ENCODE data around the gene A4GNT.
"Not testable (repeated sequence)": the region's sequence is repeated elsewhere in the genome, so short reads cannot be mapped to it uniquely, and the experiment has no call there.

Gene A4GNT

DNA sequence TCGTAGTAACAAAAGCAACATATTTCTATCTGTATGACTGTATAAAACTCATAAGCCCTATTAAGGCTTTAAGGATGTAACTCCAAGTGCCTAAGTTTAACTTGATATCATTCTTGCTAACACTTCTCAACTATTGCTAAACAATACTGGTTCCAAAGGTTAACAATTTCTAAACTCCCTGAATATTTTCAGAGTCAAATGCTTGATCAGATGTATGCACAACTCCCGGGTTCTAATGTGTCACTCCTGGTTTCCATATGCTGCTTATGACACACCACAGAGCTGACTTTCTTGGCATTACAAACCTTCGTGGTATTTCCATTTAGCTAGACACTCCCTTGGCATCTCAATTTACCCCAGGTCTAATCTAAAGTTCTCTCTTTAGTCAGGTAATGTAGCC is 43.1 kb downstream of the A4GNT start:
- H3K36me3 Mint-ChIP-seq (ENCODE audit: low read depth) = peaks cover 71% of the 10 kb centered on the region
- H3K4me1 Mint-ChIP-seq = no peaks in the 10 kb centered on the region
- no peak overlapping the region for H3K27ac Mint-ChIP-seq
- no peak for TF ChIP-seq CTCF (IDR thresholded peaks at IDR 0.05; ENCODE audit: unreplicated experiment in 3 of 3)
- no peak overlapping the region for H3K4me3 Mint-ChIP-seq
- H3K9me3 Mint-ChIP-seq = peaks cover 21% of the 10 kb centered on the region
- H3K27me3 Mint-ChIP-seq (ENCODE audit: low read depth) = no peaks in the 10 kb centered on the region

- H3K9me3 Mint-ChIP-seq = peaks cover 12% of the 10 kb centered on the region
- H3K27me3 Mint-ChIP-seq (ENCODE audit: low read depth); H3K27ac Mint-ChIP-seq; H3K4me3 Mint-ChIP-seq; H3K4me1 Mint-ChIP-seq: not testable (repeated sequence)
- H3K36me3 Mint-ChIP-seq (ENCODE audit: low read depth) = peaks cover 64% of the 10 kb centered on the region
Observed at GRCh38 chr3:138085745-138086144, 46.4 kb downstream of the A4GNT start.

- no peaks in the 10 kb centered on the region for H3K27me3 Mint-ChIP-seq (ENCODE audit: low read depth)
- H3K36me3 Mint-ChIP-seq (ENCODE audit: low read depth) = peaks cover 72% of the 10 kb centered on the region
- TF ChIP-seq CTCF (IDR thresholded peaks at IDR 0.05; ENCODE audit: unreplicated experiment in 3 of 3) = no peak
- H3K27ac Mint-ChIP-seq = no peak overlapping the region
- no peak overlapping the region for H3K4me3 Mint-ChIP-seq
- peaks cover 10% of the 10 kb centered on the region for H3K4me1 Mint-ChIP-seq
- H3K9me3 Mint-ChIP-seq = peaks cover 12% of the 10 kb centered on the region
Observed at GRCh38 chr3:138084196-138084595, 48.0 kb downstream of the A4GNT start.

- Mint-ChIP-seq H3K9me3 (peaks cover 8% of the 10 kb centered on the region), H3K36me3 (ENCODE audit: low read depth) (peaks cover 63% of the 10 kb centered on the region), H3K4me3 (no peak overlapping the region), H3K4me1 (peaks cover 10% of the 10 kb centered on the region), H3K27me3 (ENCODE audit: low read depth) (no peaks in the 10 kb centered on the region), H3K27ac (no peak overlapping the region)
- TF ChIP-seq CTCF (IDR thresholded peaks at IDR 0.05; ENCODE audit: unreplicated experiment in 3 of 3) = no peak
Observed at GRCh38 chr3:138082992-138083386, 49.2 kb downstream of the A4GNT start.

DNA sequence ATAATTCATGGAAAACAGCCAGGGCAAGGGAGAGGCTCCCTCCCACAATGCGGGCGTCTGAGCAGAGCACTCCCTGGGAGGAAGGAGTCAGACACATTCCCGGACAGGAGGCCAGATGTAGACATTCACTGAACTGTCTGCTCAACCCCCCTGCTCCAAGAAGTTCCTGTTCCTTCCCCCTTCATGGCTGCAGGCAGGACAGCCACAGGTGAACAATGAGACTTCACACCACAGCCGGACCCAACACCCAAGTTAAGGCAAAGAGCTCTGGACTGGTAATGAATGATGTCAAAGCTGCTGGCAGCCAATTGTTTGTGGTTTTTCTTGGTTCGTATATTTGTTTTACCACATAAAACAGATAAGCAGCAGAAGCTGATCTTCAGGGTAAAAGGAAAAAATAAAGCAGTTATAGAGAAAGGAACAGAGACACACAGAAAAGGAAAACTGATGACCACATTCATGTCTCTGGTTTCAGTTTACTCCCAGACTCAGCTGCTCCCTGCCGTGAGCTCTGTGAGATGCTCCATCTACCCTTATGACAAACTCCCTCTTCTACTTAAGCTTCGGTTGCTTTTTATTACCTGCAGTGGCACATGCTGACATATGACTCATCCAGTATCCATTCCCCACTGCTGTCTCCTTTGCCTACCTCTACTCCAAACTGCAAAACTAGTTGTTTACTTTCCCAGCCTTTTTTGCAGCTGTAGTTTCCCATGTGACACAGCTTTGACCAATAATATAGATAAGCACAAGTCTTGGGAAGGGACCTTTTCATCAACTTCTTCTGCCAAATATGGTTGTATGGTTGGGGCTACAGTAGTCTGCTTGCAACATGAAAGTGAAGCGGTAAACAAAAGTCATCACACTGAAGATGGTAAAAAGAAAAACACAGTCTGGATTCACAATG is 49.9 kb downstream of the A4GNT start:
- no peak for TF ChIP-seq CTCF (IDR thresholded peaks at IDR 0.05; ENCODE audit: unreplicated experiment in 3 of 3)
- no peak overlapping the region for H3K4me3 Mint-ChIP-seq
- peaks cover 10% of the 10 kb centered on the region for H3K4me1 Mint-ChIP-seq
- peak overlapping the region in 2 of 3 experiments; percentile 16 to 42 for H3K27ac Mint-ChIP-seq
- peaks cover 8% of the 10 kb centered on the region for H3K9me3 Mint-ChIP-seq
- no peaks in the 10 kb centered on the region for H3K27me3 Mint-ChIP-seq (ENCODE audit: low read depth)
- H3K36me3 Mint-ChIP-seq (ENCODE audit: low read depth) = peaks cover 63% of the 10 kb centered on the region

GRCh38 chr3:138081371-138082084 is 50.7 kb downstream of the A4GNT start:
- Mint-ChIP-seq H3K36me3 (ENCODE audit: low read depth) (peaks cover 60% of the 10 kb centered on the region), H3K27ac (no peak overlapping the region), H3K4me3 (no peak overlapping the region), H3K27me3 (ENCODE audit: low read depth) (no peaks in the 10 kb centered on the region), H3K9me3 (peaks cover 5% of the 10 kb centered on the region), H3K4me1 (peaks cover 10% of the 10 kb centered on the region)
- no peak for TF ChIP-seq CTCF (IDR thresholded peaks at IDR 0.05; ENCODE audit: unreplicated experiment in 3 of 3)

Measured in nephron (organoid).